Activated CD4-positive, alpha-beta memory T cell treated with anti-CD3 and anti-CD28 coated beads for 36 hours (primary cell): ENCODE data around the gene SPG21. TPM values are rescaled to one million over a fixed set of nuclear protein-coding genes. Genes with fewer than 3 reads are reported as not detected.

Experiments used
- total RNA-seq, 2 experiments: library from RNA; stranded (reverse); gene quantifications; one replicate each; pipeline ENCODE4 v1.2.3, GENCODE V29; 2021

The SPG21 gene
- total RNA-seq, 2 experiments from 2014 or later = 69.3 to 73.0 TPM

Other genes starting within 250 kb of the SPG21 start
- under 1 TPM in 1 of 2 experiments, not detected in 1; 0.12 TPM for gene RBPMS2, start 214.3 kb downstream of the SPG21 start, total RNA-seq
- 10 to 100 TPM; 23.6 to 30.2 TPM for gene PIF1, start 164.3 kb downstream of the SPG21 start, total RNA-seq
- gene PLEKHO2, start 148.0 kb downstream of the SPG21 start, total RNA-seq = 10 to 100 TPM; 15.3 to 15.6 TPM
- 1 to 10 TPM; 6.3 to 6.6 TPM for gene ANKDD1A, start 78.0 kb downstream of the SPG21 start, total RNA-seq
- gene MTFMT, start 39.7 kb upstream of the SPG21 start, total RNA-seq = 10 to 100 TPM; 18.2 to 18.3 TPM
- gene SLC51B, start 55.5 kb upstream of the SPG21 start, total RNA-seq = not detected
- gene RASL12, start 78.1 kb upstream of the SPG21 start, total RNA-seq = not detected
- gene KBTBD13, start 86.8 kb upstream of the SPG21 start, total RNA-seq = not detected
- gene UBAP1L, start 125.3 kb upstream of the SPG21 start, total RNA-seq = 1 to 10 TPM; 2.1 to 2.4 TPM
- 10 to 100 TPM; 32.8 to 33.0 TPM for gene PDCD7, start 143.9 kb upstream of the SPG21 start, total RNA-seq
- gene CLPX, start 195.4 kb upstream of the SPG21 start, total RNA-seq = 10 to 100 TPM; 58.8 to 64.8 TPM
- under 1 TPM in 1 of 2 experiments, not detected in 1; 0.05 TPM for gene CILP, start 221.6 kb upstream of the SPG21 start, total RNA-seq